Left lung (tissue), 10 donors: ENCODE results near the gene SERPINB1. TPM values are rescaled to one million over a fixed set of nuclear protein-coding genes. Genes with fewer than 3 reads are reported as not detected.

Source experiments
- ATAC-seq: fragments of 200-7000 bp; cut with Tn5 transposase; one replicate; pipeline ENCODE4 v1.9.1; 2020; ENCODE audit warnings: moderate library complexity
- DNase-seq, 4 donors: peaks; one replicate each; pipeline ENCODE4 v3.0.0-alpha.2; 2013 to 2020
- H3K27ac ChIP-seq, 2 donors: fragments of 200-600 bp; sonication (generic) in 1 of 2; one replicate each; pipeline versions ENCODE4 v1.5.0 to v1.8.0; 2020 to 2021
- H3K27me3 ChIP-seq, 2 donors: fragments of 200-600 bp; sonication (generic) in 1 of 2; one replicate each; pipeline versions ENCODE4 v1.5.0 to v1.8.0; 2020 to 2021
- H3K36me3 ChIP-seq, 2 donors: fragments of 200-600 bp; sonication (generic) in 1 of 2; one replicate each; pipeline versions ENCODE4 v1.5.0 to v1.8.0; 2020 to 2021
- H3K4me1 ChIP-seq, 2 donors: fragments of 200-600 bp; one replicate each; pipeline ENCODE4 v1.8.0; 2021
- H3K4me3 ChIP-seq, 2 donors: fragments of 200-600 bp; sonication (generic) in 1 of 2; one replicate each; pipeline versions ENCODE4 v1.5.0 to v1.8.0; 2020 to 2021; ENCODE audit warnings: mild to moderate bottlenecking in 1 of 2
- H3K9me3 ChIP-seq, 2 donors: fragments of 200-600 bp; sonication (generic) in 1 of 2; one replicate each; pipeline versions ENCODE4 v1.5.0 to v1.8.0; 2020 to 2021
- CTCF ChIP-seq, 2 donors: fragments of 200-600 bp; sonication (generic) in 1 of 2; IDR thresholded peaks; one replicate each; pipeline versions ENCODE4 v1.5.0 to v1.8.0; 2021; ENCODE audit warnings: antibody characterized with exemption in 2 of 2
- intact Hi-C, 2 donors: fragments of 100-400 bp; cut with DNase I; formaldehyde crosslinking; loops; one replicate each; pipeline versions ENCODE4 v1.11.2 to v1.14.2; 2022
- polyA plus RNA-seq, 6 donors: library from polyadenylated mRNA; unstranded; fragments of 120-200 nt; gene quantifications; one replicate each; pipeline ENCODE4 v1.2.1, GENCODE V29; 2013; ENCODE audit not compliant: insufficient read length in 6 of 6
- total RNA-seq, 2 donors: library from RNA; stranded (reverse); fragmentation: NEBNext Ultra II Directional; extraction: Animal tissue kit (Norgen Biotek cat#: 25700); gene quantifications; one replicate each; pipeline ENCODE4 v1.2.1, GENCODE V29; 2021
- donor health status: DM: no; HTN: yes; CAD: no.
- donor health status: DM: no; HTN: no; CAD: no.

The SERPINB1 gene
- total and polyA plus RNA-seq, 8 donors, result 26.8 to 121 (median 30.5) TPM

- ATAC-seq, result no peak
- peaks cover 0 to 14% of the 10 kb centered on the region in 2 donors for H3K9me3 ChIP-seq
- no peaks in the 10 kb centered on the region for H3K27me3 ChIP-seq
- H3K36me3 ChIP-seq, result no peaks in the 10 kb centered on the region
- no peak for TF ChIP-seq CTCF (IDR thresholded peaks at IDR 0.05)
- intact Hi-C loops, result no loop called here
- no peak overlapping the region for H3K4me3 ChIP-seq
- no peak for DNase-seq
- peaks cover 17 to 35% of the 10 kb centered on the region in 2 donors for H3K4me1 ChIP-seq
- peak overlapping the region; percentile 69 to 76 for H3K27ac ChIP-seq
Observed at GRCh38 chr6:2819115-2819514, 22.5 kb downstream of the SERPINB1 start.

- Histone ChIP-seq H3K4me3 (no peak overlapping the region), H3K27me3 (no peaks in the 10 kb centered on the region), H3K27ac (peak overlapping the region; percentile 69 to 76), H3K36me3 (no peaks in the 10 kb centered on the region), H3K9me3 (peaks cover 0 to 14% of the 10 kb centered on the region in 2 donors), H3K4me1 (peaks cover 17 to 32% of the 10 kb centered on the region in 2 donors)
- peak in 1 of 4 donors; percentile 26 for DNase-seq
- peak; percentile 56 for ATAC-seq
- intact Hi-C loops, result no loop called here
- no peak for TF ChIP-seq CTCF (IDR thresholded peaks at IDR 0.05)
Observed at GRCh38 chr6:2818593-2818992, 23.1 kb downstream of the SERPINB1 start.

GRCh38 chr6:2817903-2818443, 23.7 kb downstream of the SERPINB1 start:
- TF ChIP-seq CTCF (IDR thresholded peaks at IDR 0.05), result no peak
- ATAC-seq, result peak; percentile 90

GRCh38 chr6:2816158-2816557, 25.5 kb downstream of the SERPINB1 start:
- Histone ChIP-seq H3K27ac (no peak overlapping the region), H3K36me3 (no peaks in the 10 kb centered on the region), H3K4me3 (no peak overlapping the region), H3K4me1 (peaks cover 17 to 32% of the 10 kb centered on the region in 2 donors), H3K9me3 (peaks cover 0 to 14% of the 10 kb centered on the region in 2 donors), H3K27me3 (no peaks in the 10 kb centered on the region)
- intact Hi-C loops, result no loop called here
- TF ChIP-seq CTCF (IDR thresholded peaks at IDR 0.05), result no peak
- DNase-seq (no peak), ATAC-seq (no peak)

More at GRCh38 chr6:2817903-2818443, 23.7 kb downstream of the SERPINB1 start:
- H3K4me1 ChIP-seq, result peaks cover 17 to 32% of the 10 kb centered on the region in 2 donors
- peaks cover 0 to 14% of the 10 kb centered on the region in 2 donors for H3K9me3 ChIP-seq
- DNase-seq, result peak in 1 of 4 donors; percentile 17
- no peaks in the 10 kb centered on the region for H3K36me3 ChIP-seq
- no peaks in the 10 kb centered on the region for H3K27me3 ChIP-seq
- intact Hi-C loops, result no loop called here
- no peak overlapping the region for H3K4me3 ChIP-seq
- peak overlapping the region; percentile 69 to 76 for H3K27ac ChIP-seq

GRCh38 chr6:2812695-2813094, 29.0 kb downstream of the SERPINB1 start:
- intact Hi-C loops, result no loop called here
- ATAC-seq (no peak), DNase-seq (no peak)
- Histone ChIP-seq H3K27ac (no peak overlapping the region), H3K4me1 (peaks cover 10 to 31% of the 10 kb centered on the region in 2 donors), H3K9me3 (peaks cover 0 to 14% of the 10 kb centered on the region in 2 donors), H3K36me3 (no peaks in the 10 kb centered on the region), H3K4me3 (no peak overlapping the region), H3K27me3 (no peaks in the 10 kb centered on the region)
- TF ChIP-seq CTCF (IDR thresholded peaks at IDR 0.05), result no peak
